ENCODE data around the gene RPL5. TPM values are rescaled to one million over a fixed set of nuclear protein-coding genes. Genes with fewer than 3 reads are reported as not detected.

RPL5 gene
- total RNA-seq, 1 experiment from 2014 or later, result 1,480 TPM

DNA sequence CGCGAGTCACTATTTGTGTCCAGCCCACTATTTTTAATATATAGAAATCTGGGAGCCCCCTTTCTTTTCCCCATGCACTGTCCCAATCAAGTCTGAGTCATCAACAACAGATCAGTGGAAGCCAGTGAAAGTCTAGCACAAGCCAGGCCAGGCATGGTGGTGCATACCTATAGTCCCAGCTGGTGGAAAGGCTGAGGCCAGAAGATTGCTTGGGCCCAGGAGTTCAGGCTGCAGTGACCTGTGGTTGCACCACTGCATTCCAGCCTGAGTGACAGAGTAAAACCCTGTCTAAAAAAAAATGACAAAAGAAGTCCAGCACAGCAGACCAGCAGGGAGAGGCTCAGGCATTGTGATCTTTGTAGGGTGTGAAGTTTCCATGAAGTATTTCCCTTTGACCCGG, 9.0 kb upstream of the RPL5 start (continued):
- TF ChIP-seq YY1 (IDR thresholded peaks at IDR 0.05; ENCODE audit: extremely low read depth, insufficient replicate concordance, low read depth, low read length) (no peak), ELF1 (IDR thresholded peaks at IDR 0.05; ENCODE audit: borderline replicate concordance, low read depth) (no peak), POLR2AphosphoS5 (IDR thresholded peaks at IDR 0.05; ENCODE audit: low read depth, low read length) (no peak), EZH2 (IDR thresholded peaks at IDR 0.05) (no peak), SIN3A (IDR thresholded peaks at IDR 0.05; ENCODE audit: low read depth) (no peak), POLR2A (IDR thresholded peaks at IDR 0.05; ENCODE audit: borderline replicate concordance, extremely low read depth, insufficient read depth, insufficient read length) (no peak), TCF7L2 (IDR thresholded peaks at IDR 0.05; ENCODE audit: borderline replicate concordance, extremely low read depth, insufficient read depth, insufficient read length) (no peak)
- TF ChIP-seq, protein P1, sequence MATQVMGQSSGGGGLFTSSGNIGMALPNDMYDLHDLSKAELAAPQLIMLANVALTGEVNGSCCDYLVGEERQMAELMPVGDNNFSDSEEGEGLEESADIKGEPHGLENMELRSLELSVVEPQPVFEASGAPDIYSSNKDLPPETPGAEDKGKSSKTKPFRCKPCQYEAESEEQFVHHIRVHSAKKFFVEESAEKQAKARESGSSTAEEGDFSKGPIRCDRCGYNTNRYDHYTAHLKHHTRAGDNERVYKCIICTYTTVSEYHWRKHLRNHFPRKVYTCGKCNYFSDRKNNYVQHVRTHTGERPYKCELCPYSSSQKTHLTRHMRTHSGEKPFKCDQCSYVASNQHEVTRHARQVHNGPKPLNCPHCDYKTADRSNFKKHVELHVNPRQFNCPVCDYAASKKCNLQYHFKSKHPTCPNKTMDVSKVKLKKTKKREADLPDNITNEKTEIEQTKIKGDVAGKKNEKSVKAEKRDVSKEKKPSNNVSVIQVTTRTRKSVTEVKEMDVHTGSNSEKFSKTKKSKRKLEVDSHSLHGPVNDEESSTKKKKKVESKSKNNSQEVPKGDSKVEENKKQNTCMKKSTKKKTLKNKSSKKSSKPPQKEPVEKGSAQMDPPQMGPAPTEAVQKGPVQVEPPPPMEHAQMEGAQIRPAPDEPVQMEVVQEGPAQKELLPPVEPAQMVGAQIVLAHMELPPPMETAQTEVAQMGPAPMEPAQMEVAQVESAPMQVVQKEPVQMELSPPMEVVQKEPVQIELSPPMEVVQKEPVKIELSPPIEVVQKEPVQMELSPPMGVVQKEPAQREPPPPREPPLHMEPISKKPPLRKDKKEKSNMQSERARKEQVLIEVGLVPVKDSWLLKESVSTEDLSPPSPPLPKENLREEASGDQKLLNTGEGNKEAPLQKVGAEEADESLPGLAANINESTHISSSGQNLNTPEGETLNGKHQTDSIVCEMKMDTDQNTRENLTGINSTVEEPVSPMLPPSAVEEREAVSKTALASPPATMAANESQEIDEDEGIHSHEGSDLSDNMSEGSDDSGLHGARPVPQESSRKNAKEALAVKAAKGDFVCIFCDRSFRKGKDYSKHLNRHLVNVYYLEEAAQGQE (IDR thresholded peaks at IDR 0.05; ENCODE audit: low read depth), result no peak

DNA sequence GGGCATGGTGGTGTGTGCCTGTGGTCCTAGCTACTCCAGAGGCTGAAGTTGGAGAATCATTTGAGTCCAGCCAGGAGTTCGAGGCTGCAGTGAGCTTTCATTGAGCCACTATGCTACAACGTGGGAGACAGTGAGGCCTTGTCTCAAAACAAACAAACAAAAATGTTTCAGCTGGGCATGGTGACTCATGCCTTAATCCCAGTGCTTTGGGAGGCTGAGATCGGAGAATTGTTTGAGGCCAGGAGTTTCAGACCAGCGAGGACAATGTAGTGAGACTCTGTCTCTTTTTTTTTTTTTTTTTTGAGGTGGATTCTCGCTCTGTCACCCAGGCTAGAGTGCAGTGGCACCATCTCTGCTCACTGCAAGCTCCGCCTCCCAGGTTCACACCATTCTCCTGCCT, 5.0 kb upstream of the RPL5 start:
- ChIA-PET CTCF (interaction anchor here (2.8 kb wide), 1 partner anchor 8 kb away, joined by 17 read pairs; no protein-coding TSS in a partner anchor), POLR2A (interaction anchor here (1.3 kb wide), 1 partner anchor 22 kb away, joined by 3 read pairs; no protein-coding TSS in a partner anchor), RAD21 (ENCODE audit: low non-redundant PET in 1 of 2, low total read pairs in 2 of 2, uncharacterized antibody in 2 of 2, unreplicated experiment in 2 of 2) (interaction anchor here in 1 of 2 experiments (0.7 kb wide), 1 partner anchor 324 kb away, joined by 5 read pairs; no protein-coding TSS in a partner anchor)
- H3K4me1 ChIP-seq (ENCODE audit: control insufficient read depth in 1 of 2, insufficient read depth in 2 of 2, low read length in 2 of 2), result peaks cover 5 to 14% of the 10 kb centered on the region in 2 experiments; a peak in 3 of 4 replicates
- H3K9ac ChIP-seq (ENCODE audit: low read length), result no peak overlapping the region
- no peaks in the 10 kb centered on the region for H4K20me1 ChIP-seq (ENCODE audit: insufficient read depth)
- ATAC-seq (no peak), DNase-seq (ENCODE audit: low read depth, low spot score) (no peak)
- H3K79me2 ChIP-seq (ENCODE audit: insufficient read depth, low read length), result no peaks in the 10 kb centered on the region; the same call in 1 of the 2 replicates
- intact Hi-C loops (cut with micrococcal nuclease), result no loop called here
- H3K27me3 ChIP-seq (ENCODE audit: insufficient read depth, low read length), result no peaks in the 10 kb centered on the region
- H3K9me2 ChIP-seq (ENCODE audit: insufficient read depth), result no peaks in the 10 kb centered on the region
- no peak overlapping the region for H3K4me2 ChIP-seq (ENCODE audit: low read length)
- H3K4me3 ChIP-seq (replicated peaks in 1 of 2; ENCODE audit: low read depth in 1 of 2, low read length in 2 of 2), result no peak overlapping the region
- TF ChIP-seq ZNF274 (IDR thresholded peaks at IDR 0.05; ENCODE audit: low read depth, low read length) (no peak), ZFX (IDR thresholded peaks at IDR 0.05) (0 out of 2 replicates have a peak, but pooled peaks have one; percentile 25), EGR1 (IDR thresholded peaks at IDR 0.05; ENCODE audit: low read depth) (no peak)
- TF ChIP-seq, protein P2, sequence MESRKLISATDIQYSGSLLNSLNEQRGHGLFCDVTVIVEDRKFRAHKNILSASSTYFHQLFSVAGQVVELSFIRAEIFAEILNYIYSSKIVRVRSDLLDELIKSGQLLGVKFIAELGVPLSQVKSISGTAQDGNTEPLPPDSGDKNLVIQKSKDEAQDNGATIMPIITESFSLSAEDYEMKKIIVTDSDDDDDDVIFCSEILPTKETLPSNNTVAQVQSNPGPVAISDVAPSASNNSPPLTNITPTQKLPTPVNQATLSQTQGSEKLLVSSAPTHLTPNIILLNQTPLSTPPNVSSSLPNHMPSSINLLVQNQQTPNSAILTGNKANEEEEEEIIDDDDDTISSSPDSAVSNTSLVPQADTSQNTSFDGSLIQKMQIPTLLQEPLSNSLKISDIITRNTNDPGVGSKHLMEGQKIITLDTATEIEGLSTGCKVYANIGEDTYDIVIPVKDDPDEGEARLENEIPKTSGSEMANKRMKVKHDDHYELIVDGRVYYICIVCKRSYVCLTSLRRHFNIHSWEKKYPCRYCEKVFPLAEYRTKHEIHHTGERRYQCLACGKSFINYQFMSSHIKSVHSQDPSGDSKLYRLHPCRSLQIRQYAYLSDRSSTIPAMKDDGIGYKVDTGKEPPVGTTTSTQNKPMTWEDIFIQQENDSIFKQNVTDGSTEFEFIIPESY (IDR thresholded peaks at IDR 0.05; ENCODE audit: extremely low read depth, insufficient replicate concordance, low read length), result no peak
- no TSS peak for BruUV-seq (replicated peaks)
- no peak overlapping the region for H3K27ac ChIP-seq (ENCODE audit: low read depth, low read length)
- H3K9me3 ChIP-seq (ENCODE audit: control insufficient read depth in 1 of 2, insufficient read depth in 1 of 2, low read depth in 1 of 2, low read length in 2 of 2), result no peaks in the 10 kb centered on the region
- no peaks in the 10 kb centered on the region for H3K36me3 ChIP-seq (ENCODE audit: control insufficient read depth in 1 of 2, insufficient read depth in 2 of 2, low read length in 2 of 2)
- H2AFZ ChIP-seq (ENCODE audit: low read depth, low read length, poor library complexity, severe bottlenecking), result peak overlapping the region; percentile 84

Measured in HCT116 (cell line).